Activated CD8-positive, alpha-beta T cell treated with anti-CD3 and anti-CD28 coated beads, Interleukin-2, amount 10 ng/mL, durations not matched to agents 7 days and 5 days (primary cell): ENCODE measurements around the gene BAX. TPM values are rescaled to one million over a fixed set of nuclear protein-coding genes. Genes with fewer than 3 reads are reported as not detected.

Source experiments
- ATAC-seq: fragments of 150-1000 bp; cut with Tn5 transposase; one replicate; pipeline ENCODE4 v1.10.0; 2021; ENCODE audit warnings: moderate library complexity
- CTCF ChIA-PET: fragments of 350-600 bp; sonication (Branson Sonifier 250); formaldehyde crosslinking; loops from one replicate; lab custom pipeline; 2021; ENCODE audit warnings: antibody characterized with exemption; lab: Charles Lee
- POLR2A ChIA-PET: fragments of 350-600 bp; sonication (Branson Sonifier 250); formaldehyde crosslinking; loops from one replicate; lab custom pipeline; 2021; ENCODE audit warnings: antibody characterized with exemption; lab: Charles Lee
- DNase-seq: peaks from one replicate; pipeline ENCODE4 v3.0.0-alpha.2; 2020
- H3K27ac Mint-ChIP-seq: one replicate; pipeline ENCODE4 v1.8.0; 2021; ENCODE audit warnings: mild to moderate bottlenecking, mixed read lengths
- H3K27me3 Mint-ChIP-seq: one replicate; pipeline ENCODE4 v1.8.0; 2021; ENCODE audit warnings: low read depth, mixed read lengths
- H3K36me3 Mint-ChIP-seq: one replicate; pipeline ENCODE4 v1.8.0; 2021; ENCODE audit warnings: low read depth, mixed read lengths
- H3K4me1 Mint-ChIP-seq: one replicate; pipeline ENCODE4 v1.8.0; 2021; ENCODE audit warnings: low read depth, mixed read lengths
- H3K4me3 Mint-ChIP-seq: one replicate; pipeline ENCODE4 v1.8.0; 2021; ENCODE audit warnings: mild to moderate bottlenecking, mixed read lengths
- H3K9me3 Mint-ChIP-seq: one replicate; pipeline ENCODE4 v1.8.0; 2022; ENCODE audit warnings: mixed read lengths; ENCODE audit not compliant: insufficient read depth
- total RNA-seq, 2 experiments: library from RNA; stranded (reverse); gene quantifications; one replicate each; pipeline ENCODE4 v1.2.3, GENCODE V29; 2021

Gene BAX
- total RNA-seq, 2 experiments from 2014 or later, result 336 to 350 TPM

DNA sequence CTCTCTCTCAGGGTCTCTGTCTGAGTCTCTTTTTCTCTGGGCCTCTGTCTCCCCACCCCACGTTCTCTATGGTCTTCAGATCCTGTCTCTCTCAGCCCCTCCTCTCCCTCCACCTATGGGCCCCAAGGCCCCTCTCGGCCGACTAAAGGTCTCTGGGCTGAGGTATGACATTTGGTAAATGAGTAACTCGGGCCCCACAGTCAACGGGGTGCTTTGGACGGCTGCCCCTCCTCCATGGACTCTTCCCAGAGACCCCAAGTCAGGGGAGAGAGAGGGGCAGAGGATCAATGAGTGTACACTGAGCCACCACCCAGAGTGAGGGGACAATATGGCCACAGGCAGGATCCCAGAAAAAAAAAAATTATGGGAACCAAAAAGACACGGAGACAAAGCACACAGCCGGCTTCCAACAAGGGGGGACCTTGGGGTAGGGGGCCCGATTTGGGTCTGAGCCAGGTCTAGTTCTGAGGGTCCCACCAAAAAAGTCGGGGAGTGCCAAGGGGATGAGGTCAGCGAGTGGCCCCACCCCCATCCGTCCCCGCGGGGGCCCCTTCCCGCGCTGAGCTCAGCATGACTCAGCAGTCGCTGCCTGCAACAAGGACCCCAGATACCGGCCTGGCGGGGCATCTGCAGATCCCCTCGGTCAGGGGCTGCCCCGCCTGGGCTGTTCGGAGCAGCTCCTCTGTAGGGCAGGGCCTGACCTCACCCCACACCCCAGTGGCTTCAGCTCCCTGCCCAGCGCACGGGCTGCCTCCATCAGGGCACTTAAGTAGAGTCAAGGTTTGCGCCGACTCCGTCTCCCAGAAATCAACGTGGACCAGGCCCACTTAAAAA, 8.9 kb downstream of the BAX start:
- Mint-ChIP-seq H3K27ac (peak overlapping the region; percentile 96), H3K4me1 (peaks cover 83% of the 10 kb centered on the region), H3K27me3 (no peaks in the 10 kb centered on the region), H3K4me3 (peak overlapping the region; percentile 96), H3K36me3 (peaks cover 62% of the 10 kb centered on the region), H3K9me3 (no peaks in the 10 kb centered on the region)
- CTCF ChIA-PET, result interaction anchor here (1.0 to 1.6 kb wide), 5 partner anchors 30 to 176 kb away, joined by 3 to 6 read pairs (median 3); partner anchors contain the start of genes GYS1, NUCB1 and RUVBL2
- DNase-seq (peak; percentile 78), ATAC-seq (no peak)
- POLR2A ChIA-PET, result interaction anchor here (0.8 to 5.4 kb wide), 9 partner anchors 9 to 1412 kb away, joined by 3 to 54 read pairs (median 4); partner anchors contain the start of genes BAX, NUCB1 and PPP1R15A

DNA sequence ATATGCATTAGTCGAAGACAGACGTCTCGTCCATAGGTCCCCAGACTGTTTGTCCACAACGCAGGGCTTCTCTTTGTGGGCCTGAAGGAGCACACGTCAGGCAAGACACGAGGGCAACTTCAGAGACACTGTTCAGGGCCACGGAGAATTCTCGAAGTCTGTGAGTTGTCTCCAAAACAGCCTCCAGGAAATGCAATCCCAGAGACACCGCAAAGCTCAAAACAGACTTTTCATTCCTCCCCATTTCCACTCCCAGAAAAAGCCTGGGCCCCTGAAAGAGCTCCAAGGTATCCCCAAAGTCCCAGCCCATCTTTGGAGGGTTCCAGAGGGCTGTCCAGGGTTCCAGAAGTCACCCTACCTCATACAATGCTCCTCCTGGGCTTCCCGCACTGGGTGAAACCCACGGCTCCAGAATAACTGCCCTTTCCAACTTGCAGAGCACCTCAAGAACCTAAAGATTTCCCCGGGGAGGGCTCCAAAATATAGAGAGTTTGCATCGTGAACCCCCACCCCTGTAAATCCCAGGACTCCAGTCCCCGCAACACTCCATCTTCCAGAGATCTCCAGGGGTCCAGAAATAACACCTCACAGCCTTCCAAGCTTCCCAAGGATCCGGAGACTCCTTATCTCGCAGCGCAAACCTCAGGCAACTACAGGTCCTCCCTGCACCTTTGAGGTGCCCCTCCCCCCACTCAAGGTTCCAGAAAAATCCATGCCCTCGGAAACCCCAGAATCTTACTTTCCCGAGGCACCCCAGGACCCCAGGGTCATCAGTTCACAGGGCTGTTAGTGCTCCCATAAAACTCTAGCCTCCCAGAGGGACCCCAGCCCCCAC, 9.7 kb downstream of the BAX start:
- ATAC-seq (no peak), DNase-seq (no peak)
- H3K36me3 Mint-ChIP-seq, result peaks cover 60% of the 10 kb centered on the region
- H3K4me3 Mint-ChIP-seq, result peak overlapping the region; percentile 96
- H3K4me1 Mint-ChIP-seq, result peaks cover 77% of the 10 kb centered on the region
- no peaks in the 10 kb centered on the region for H3K9me3 Mint-ChIP-seq
- ChIA-PET POLR2A (interaction anchor here (0.6 to 5.4 kb wide), 12 partner anchors 10 to 1411 kb away, joined by 3 to 54 read pairs (median 4); partner anchors contain the start of genes BAX, NUCB1 and PPP1R15A), CTCF (interaction anchor here (1.0 to 3.8 kb wide), 6 partner anchors 28 to 177 kb away, joined by 3 to 23 read pairs (median 3); partner anchors contain the start of genes GYS1, NUCB1 and RUVBL2)
- H3K27me3 Mint-ChIP-seq, result no peaks in the 10 kb centered on the region
- peak overlapping the region; percentile 96 for H3K27ac Mint-ChIP-seq

- no peaks in the 10 kb centered on the region for H3K9me3 Mint-ChIP-seq
- POLR2A ChIA-PET, result interaction anchor here (0.7 to 5.4 kb wide), 6 partner anchors 8 to 91 kb away, joined by 3 to 54 read pairs (median 6); partner anchors contain the start of genes BAX, NUCB1 and PPP1R15A
- peak within 1 kb of the TSS; percentile 96 for H3K4me3 Mint-ChIP-seq
- H3K27me3 Mint-ChIP-seq, result no peaks in the 10 kb centered on the region
- peak; percentile 72 for ATAC-seq
- peaks cover 60% of the 10 kb centered on the region for H3K36me3 Mint-ChIP-seq
- DNase-seq, result peak; percentile 94
- peak within 1 kb of the TSS; percentile 96 for H3K27ac Mint-ChIP-seq
- H3K4me1 Mint-ChIP-seq, result peaks cover 73% of the 10 kb centered on the region
- CTCF ChIA-PET, result interaction anchor here (2.1 to 3.8 kb wide), 2 partner anchors 28 to 170 kb away, joined by 7 to 23 read pairs; partner anchors contain the start of genes GYS1 and RUVBL2
These were observed 10.5 kb downstream of the BAX start, which contains the start of gene FTL for GRCh38 chr19:48965040-48965805. TSS of gene FTL (plus strand) at chr19:48965309. CDS start at chr19:48965508, 199 bp downstream.

- POLR2A ChIA-PET, result interaction anchor here (0.5 to 5.4 kb wide), 8 partner anchors 9 to 562 kb away, joined by 3 to 54 read pairs (median 4); partner anchors contain the start of genes BAX, NUCB1, PPP1R15A and RCN3
- peak; percentile 52 for ATAC-seq
- Mint-ChIP-seq H3K4me1 (peaks cover 72% of the 10 kb centered on the region), H3K27me3 (no peaks in the 10 kb centered on the region), H3K4me3 (peak overlapping the region; percentile 96), H3K27ac (peak overlapping the region; percentile 96), H3K9me3 (no peaks in the 10 kb centered on the region), H3K36me3 (peaks cover 58% of the 10 kb centered on the region)
- peak; percentile 95 for DNase-seq
- CTCF ChIA-PET, result interaction anchor here (1.3 to 3.8 kb wide), 4 partner anchors 27 to 171 kb away, joined by 4 to 23 read pairs (median 6); partner anchors contain the start of genes DHDH, GYS1 and RUVBL2
These were observed 11.3 kb downstream of the BAX start for GRCh38 chr19:48965806-48966540.

DNA sequence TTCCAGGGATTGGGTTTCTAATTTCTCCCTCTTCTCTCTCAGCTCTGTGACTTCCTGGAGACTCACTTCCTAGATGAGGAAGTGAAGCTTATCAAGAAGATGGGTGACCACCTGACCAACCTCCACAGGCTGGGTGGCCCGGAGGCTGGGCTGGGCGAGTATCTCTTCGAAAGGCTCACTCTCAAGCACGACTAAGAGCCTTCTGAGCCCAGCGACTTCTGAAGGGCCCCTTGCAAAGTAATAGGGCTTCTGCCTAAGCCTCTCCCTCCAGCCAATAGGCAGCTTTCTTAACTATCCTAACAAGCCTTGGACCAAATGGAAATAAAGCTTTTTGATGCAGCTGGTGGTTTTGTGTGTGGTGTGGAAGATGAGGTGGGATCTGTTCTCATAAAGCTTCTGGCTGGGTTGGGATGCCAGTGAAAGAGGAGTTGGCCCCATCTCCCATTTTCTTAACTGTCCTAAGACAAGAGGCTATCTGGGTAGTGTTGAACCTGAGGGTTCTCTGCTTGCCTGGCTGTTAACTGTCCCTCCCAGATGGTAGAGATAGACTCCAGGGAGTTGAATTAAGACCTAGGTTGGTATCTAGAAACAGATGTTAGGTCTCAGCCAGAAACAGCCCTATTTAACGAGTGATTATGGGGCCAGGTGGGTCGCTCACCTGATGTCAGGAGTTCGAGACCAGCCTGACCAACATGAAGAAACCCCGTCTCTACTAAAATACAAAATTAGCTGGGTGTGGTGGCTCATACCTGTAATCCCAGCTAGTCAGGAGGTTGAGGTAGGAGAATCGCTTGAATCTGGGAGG, 12.1 kb downstream of the BAX start:
- Mint-ChIP-seq H3K4me1 (peaks cover 67% of the 10 kb centered on the region), H3K27ac (peak overlapping the region; percentile 96), H3K36me3 (peaks cover 53% of the 10 kb centered on the region), H3K27me3 (no peaks in the 10 kb centered on the region), H3K9me3 (no peaks in the 10 kb centered on the region), H3K4me3 (peak overlapping the region; percentile 96)
- DNase-seq, result peak; percentile 35
- ChIA-PET CTCF (interaction anchor here (1.3 to 3.8 kb wide), 4 partner anchors 26 to 171 kb away, joined by 4 to 23 read pairs (median 6); partner anchors contain the start of genes DHDH, GYS1 and RUVBL2), POLR2A (interaction anchor here (0.5 to 5.4 kb wide), 6 partner anchors 11 to 561 kb away, joined by 3 to 54 read pairs (median 4); partner anchors contain the start of genes NUCB1, PPP1R15A and RCN3)
- no peak for ATAC-seq

DNA sequence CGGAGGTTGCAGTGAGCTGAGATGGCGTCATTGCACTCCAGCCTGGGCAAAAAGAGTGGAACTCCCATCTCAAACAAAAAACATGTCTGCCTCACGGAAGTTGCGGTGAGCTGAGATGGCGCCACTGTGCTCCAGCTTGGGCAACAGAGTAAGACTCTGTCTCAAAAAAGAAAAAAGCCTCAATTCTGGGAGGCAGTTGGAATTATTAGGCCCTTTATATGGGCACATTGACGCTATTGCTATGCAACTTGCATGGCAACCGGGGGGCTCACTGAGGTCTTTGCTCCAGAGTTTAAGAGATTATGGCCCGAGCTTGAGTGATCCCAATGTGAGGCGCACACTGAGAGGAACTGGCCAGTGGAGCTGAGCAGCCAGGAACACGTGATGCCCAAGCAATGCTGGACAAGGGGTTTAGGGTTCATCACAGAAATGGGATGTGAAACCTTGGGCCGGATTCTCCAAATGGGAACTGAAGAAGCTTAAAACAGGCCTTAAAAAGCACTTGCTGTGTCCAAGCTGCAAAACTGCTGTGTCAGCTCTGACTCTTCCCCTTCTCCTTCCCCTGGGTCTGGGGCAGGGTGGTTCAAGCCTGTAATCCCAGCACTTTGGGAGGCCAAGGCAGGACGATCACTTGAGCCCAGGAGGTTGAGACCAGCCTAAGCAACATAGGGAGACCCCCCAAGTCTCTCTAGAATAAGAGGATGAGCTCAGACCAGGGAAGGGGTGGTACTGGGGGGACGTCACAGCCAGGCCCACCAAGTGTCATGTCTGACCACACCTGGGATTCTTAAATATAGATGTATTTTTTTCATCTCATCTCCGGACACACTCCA, 12.9 kb downstream of the BAX start:
- H3K4me1 Mint-ChIP-seq, result peaks cover 59% of the 10 kb centered on the region
- H3K36me3 Mint-ChIP-seq, result peaks cover 46% of the 10 kb centered on the region
- DNase-seq (no peak), ATAC-seq (no peak)
- peak overlapping the region; percentile 96 for H3K4me3 Mint-ChIP-seq
- POLR2A ChIA-PET, result interaction anchor here (1.4 to 5.4 kb wide), 2 partner anchors 66 to 93 kb away, joined by 3 to 54 read pairs; partner anchors contain the start of gene PPP1R15A
- no peaks in the 10 kb centered on the region for H3K9me3 Mint-ChIP-seq
- no peaks in the 10 kb centered on the region for H3K27me3 Mint-ChIP-seq
- H3K27ac Mint-ChIP-seq, result peak overlapping the region; percentile 23
- CTCF ChIA-PET, result interaction anchor here (0.7 to 3.8 kb wide), 5 partner anchors 25 to 172 kb away, joined by 3 to 23 read pairs (median 5); partner anchors contain the start of genes DHDH, GYS1, PPP1R15A and RUVBL2

- Mint-ChIP-seq H3K27ac (peak overlapping the region; percentile 23), H3K4me1 (peaks cover 54% of the 10 kb centered on the region), H3K4me3 (no peak overlapping the region), H3K27me3 (no peaks in the 10 kb centered on the region), H3K9me3 (no peaks in the 10 kb centered on the region), H3K36me3 (peaks cover 50% of the 10 kb centered on the region)
- no peak for ATAC-seq
- no peak for DNase-seq
- POLR2A ChIA-PET, result interaction anchor here (1.4 to 5.4 kb wide), 2 partner anchors 67 to 94 kb away, joined by 3 to 54 read pairs; partner anchors contain the start of gene PPP1R15A
- CTCF ChIA-PET, result interaction anchor here (0.7 to 3.8 kb wide), 3 partner anchors 25 to 172 kb away, joined by 3 to 23 read pairs (median 3); partner anchors contain the start of genes GYS1, PPP1R15A and RUVBL2
These were observed 13.5 kb downstream of the BAX start for GRCh38 chr19:48968179-48968661.

GRCh38 chr19:48968813-48969218, 14.1 kb downstream of the BAX start:
- peaks cover 50% of the 10 kb centered on the region for H3K36me3 Mint-ChIP-seq
- H3K4me1 Mint-ChIP-seq, result peaks cover 48% of the 10 kb centered on the region
- no peaks in the 10 kb centered on the region for H3K9me3 Mint-ChIP-seq
- ChIA-PET CTCF (interaction anchor here (1.2 kb wide), 1 partner anchor 173 kb away, joined by 3 read pairs; no protein-coding TSS in a partner anchor), POLR2A (interaction anchor here (0.7 to 1.1 kb wide), 2 partner anchors 68 to 170 kb away, joined by 3 read pairs; partner anchors contain the start of gene NUCB1)
- H3K27ac Mint-ChIP-seq, result no peak overlapping the region
- DNase-seq (no peak), ATAC-seq (no peak)
- no peak overlapping the region for H3K4me3 Mint-ChIP-seq
- no peaks in the 10 kb centered on the region for H3K27me3 Mint-ChIP-seq
